ENCODE results near the gene CD82.

DNA sequence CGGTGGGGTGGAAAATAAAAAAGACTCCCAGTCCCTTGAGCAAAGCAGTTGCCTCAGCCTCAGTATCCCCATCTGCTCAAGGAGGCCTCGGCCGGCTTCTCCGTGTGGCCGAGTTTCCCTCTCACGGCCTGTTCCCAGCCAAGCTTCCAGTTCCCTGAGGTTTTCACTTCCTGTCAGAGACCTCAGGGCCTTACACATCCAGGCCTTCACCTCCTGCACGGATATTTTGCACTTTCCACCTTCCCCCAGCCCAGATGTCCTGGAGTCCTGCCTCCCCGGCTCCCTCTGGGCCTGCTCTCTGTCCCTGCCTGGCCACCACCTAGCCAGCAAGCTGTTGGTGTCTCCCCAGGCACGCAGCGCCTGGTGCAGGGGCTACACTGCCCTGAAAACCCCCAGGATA is 41.1 kb upstream of the CD82 start:
- TF ChIP-seq, protein P1, sequence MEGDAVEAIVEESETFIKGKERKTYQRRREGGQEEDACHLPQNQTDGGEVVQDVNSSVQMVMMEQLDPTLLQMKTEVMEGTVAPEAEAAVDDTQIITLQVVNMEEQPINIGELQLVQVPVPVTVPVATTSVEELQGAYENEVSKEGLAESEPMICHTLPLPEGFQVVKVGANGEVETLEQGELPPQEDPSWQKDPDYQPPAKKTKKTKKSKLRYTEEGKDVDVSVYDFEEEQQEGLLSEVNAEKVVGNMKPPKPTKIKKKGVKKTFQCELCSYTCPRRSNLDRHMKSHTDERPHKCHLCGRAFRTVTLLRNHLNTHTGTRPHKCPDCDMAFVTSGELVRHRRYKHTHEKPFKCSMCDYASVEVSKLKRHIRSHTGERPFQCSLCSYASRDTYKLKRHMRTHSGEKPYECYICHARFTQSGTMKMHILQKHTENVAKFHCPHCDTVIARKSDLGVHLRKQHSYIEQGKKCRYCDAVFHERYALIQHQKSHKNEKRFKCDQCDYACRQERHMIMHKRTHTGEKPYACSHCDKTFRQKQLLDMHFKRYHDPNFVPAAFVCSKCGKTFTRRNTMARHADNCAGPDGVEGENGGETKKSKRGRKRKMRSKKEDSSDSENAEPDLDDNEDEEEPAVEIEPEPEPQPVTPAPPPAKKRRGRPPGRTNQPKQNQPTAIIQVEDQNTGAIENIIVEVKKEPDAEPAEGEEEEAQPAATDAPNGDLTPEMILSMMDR (IDR thresholded peaks at IDR 0.05), result no peak
- no peak for TF ChIP-seq POLR2A (IDR thresholded peaks at IDR 0.05)
